Upper lobe of right lung (tissue), 1 donor: Measurements from ENCODE around the gene UROD. TPM values are rescaled to one million over a fixed set of nuclear protein-coding genes. Genes with fewer than 3 reads are reported as not detected.

Experiments
- ATAC-seq: fragments of 200-7000 bp; cut with Tn5 transposase; one replicate; pipeline ENCODE4 v1.9.1; 2020; ENCODE audit warnings: mild to moderate bottlenecking, moderate library complexity
- DNase-seq: peaks from one replicate; pipeline ENCODE4 v3.0.0-alpha.2; 2020
- H3K27ac ChIP-seq: fragments of 200-600 bp; one replicate; pipeline ENCODE4 v1.8.0; 2022
- H3K27me3 ChIP-seq: fragments of 200-600 bp; one replicate; pipeline ENCODE4 v1.8.0; 2022; ENCODE audit warnings: mild to moderate bottlenecking
- H3K36me3 ChIP-seq: fragments of 200-600 bp; one replicate; pipeline ENCODE4 v1.8.0; 2022
- H3K4me1 ChIP-seq: fragments of 200-600 bp; one replicate; pipeline ENCODE4 v1.8.0; 2022
- H3K4me3 ChIP-seq: fragments of 200-600 bp; one replicate; pipeline ENCODE4 v1.8.0; 2022; ENCODE audit warnings: mild to moderate bottlenecking
- H3K9me3 ChIP-seq: fragments of 200-600 bp; one replicate; pipeline ENCODE4 v1.8.0; 2022
- CTCF ChIP-seq: fragments of 200-600 bp; IDR thresholded peaks from one replicate; pipeline ENCODE4 v1.8.0; 2022; ENCODE audit warnings: antibody characterized with exemption
- intact Hi-C: fragments of 100-400 bp; cut with DNase I; formaldehyde crosslinking; loops from one replicate; pipeline ENCODE4 v1.11.0; 2022
- total RNA-seq: library from RNA; stranded (reverse); fragmentation: NEBNext Ultra II Directional; extraction: Animal tissue kit (Norgen Biotek cat#: 25700); gene quantifications from one replicate; pipeline ENCODE4 v1.2.1, GENCODE V29; 2021
- donor health status: DM: no; HTN: yes; CAD: no; lungs with severe emphysema.

UROD gene
- total RNA-seq, 1 donor from 2014 or later: 51.4 TPM

- Histone ChIP-seq H3K4me1 (no peaks in the 10 kb centered on the region), H3K27ac (no peak overlapping the region), H3K9me3 (no peaks in the 10 kb centered on the region), H3K4me3 (no peak overlapping the region), H3K27me3 (no peaks in the 10 kb centered on the region), H3K36me3 (no peaks in the 10 kb centered on the region)
- DNase-seq (no peak), ATAC-seq (no peak)
- intact Hi-C loops: no loop called here
- TF ChIP-seq CTCF: no peak
Measured at GRCh38 chr1:45023663-45024062, 11.6 kb downstream of the UROD start.

GRCh38 chr1:45026446-45026845, 14.4 kb downstream of the UROD start:
- no peaks in the 10 kb centered on the region for H3K9me3 ChIP-seq
- no peak for ATAC-seq
- no peak for TF ChIP-seq CTCF
- H3K27ac ChIP-seq: no peak overlapping the region
- no peaks in the 10 kb centered on the region for H3K27me3 ChIP-seq
- no peak overlapping the region for H3K4me3 ChIP-seq
- no peaks in the 10 kb centered on the region for H3K36me3 ChIP-seq
- intact Hi-C loops: no loop called here
- DNase-seq: no peak
- no peaks in the 10 kb centered on the region for H3K4me1 ChIP-seq

DNA sequence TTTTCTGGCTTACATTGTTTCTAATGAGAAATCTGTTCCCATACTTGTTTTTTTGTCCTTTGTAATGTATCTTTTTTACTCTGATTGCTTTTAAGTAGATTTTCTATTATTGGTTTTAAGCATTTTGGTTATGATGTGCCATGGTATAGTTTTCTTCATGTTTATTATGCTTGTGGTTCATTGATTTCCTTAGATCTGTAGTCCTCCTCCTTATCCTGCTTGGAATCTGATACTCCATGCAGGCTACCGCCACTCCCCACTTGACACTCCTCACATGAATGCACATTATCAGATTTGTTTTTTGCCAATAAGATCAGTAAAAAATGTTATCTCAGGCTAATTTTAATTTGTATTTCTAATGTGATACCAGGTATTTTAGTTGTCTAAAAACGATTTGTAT, 20.8 kb downstream of the UROD start:
- no peak for DNase-seq
- no peaks in the 10 kb centered on the region for H3K9me3 ChIP-seq
- H3K27me3 ChIP-seq: no peaks in the 10 kb centered on the region
- H3K36me3 ChIP-seq: peaks cover 3% of the 10 kb centered on the region
- no peak for TF ChIP-seq CTCF
- H3K27ac ChIP-seq: no peak overlapping the region
- no peak overlapping the region for H3K4me3 ChIP-seq
- no peak for ATAC-seq
- intact Hi-C loops: no loop called here
- H3K4me1 ChIP-seq: no peaks in the 10 kb centered on the region

DNA sequence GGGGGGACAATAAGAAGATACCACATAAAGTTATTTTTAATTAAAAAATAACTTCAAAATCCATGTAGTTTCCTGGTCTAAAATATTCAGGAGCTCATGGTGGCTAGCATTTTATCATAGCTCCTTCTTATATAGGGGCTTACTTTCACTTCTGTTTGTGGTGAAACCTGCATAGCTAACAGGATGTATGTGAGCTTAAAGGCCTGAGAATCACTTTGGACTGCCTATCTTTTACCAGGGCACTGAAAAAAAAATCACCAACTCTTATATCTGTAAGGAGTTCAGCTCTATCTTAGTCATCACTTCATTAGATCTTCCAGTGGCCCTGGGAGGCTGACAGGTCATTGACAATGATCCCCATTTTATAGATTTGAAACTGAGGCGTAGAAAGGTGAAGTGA, 21.3 kb downstream of the UROD start:
- no peak for DNase-seq
- intact Hi-C loops: no loop called here
- no peaks in the 10 kb centered on the region for H3K4me1 ChIP-seq
- H3K4me3 ChIP-seq: no peak overlapping the region
- H3K27me3 ChIP-seq: no peaks in the 10 kb centered on the region
- no peaks in the 10 kb centered on the region for H3K9me3 ChIP-seq
- TF ChIP-seq CTCF: no peak
- no peak overlapping the region for H3K27ac ChIP-seq
- peaks cover 3% of the 10 kb centered on the region for H3K36me3 ChIP-seq
- no peak for ATAC-seq

GRCh38 chr1:45035631-45036301, 23.7 kb downstream of the UROD start:
- no peak for DNase-seq
- Histone ChIP-seq H3K4me1 (no peaks in the 10 kb centered on the region), H3K9me3 (no peaks in the 10 kb centered on the region), H3K27me3 (no peaks in the 10 kb centered on the region), H3K36me3 (peaks cover 3% of the 10 kb centered on the region), H3K27ac (no peak overlapping the region), H3K4me3 (no peak overlapping the region)
- ATAC-seq: no peak
- intact Hi-C loops: no loop called here
- TF ChIP-seq CTCF: no peak

DNA sequence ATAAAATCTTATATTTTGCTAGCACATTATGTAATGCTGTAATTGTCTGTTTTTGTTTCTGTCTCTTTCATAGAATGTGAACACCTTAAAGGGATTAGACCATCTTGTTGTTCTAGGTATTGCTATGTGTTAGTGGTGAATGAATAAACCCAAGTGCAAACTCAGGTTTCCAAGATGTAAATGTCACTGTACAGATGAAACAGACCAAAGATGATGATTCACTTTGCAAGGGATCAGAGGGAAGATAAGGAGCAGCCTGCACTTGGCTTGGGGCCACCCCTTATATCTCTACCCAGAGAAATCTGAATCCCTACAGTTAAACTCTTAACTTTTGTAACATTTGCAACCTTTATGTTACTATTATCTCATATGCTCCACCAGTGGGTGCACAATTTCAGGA, 25.4 kb downstream of the UROD start:
- Histone ChIP-seq H3K27me3 (no peaks in the 10 kb centered on the region), H3K36me3 (peaks cover 3% of the 10 kb centered on the region), H3K4me3 (no peak overlapping the region), H3K27ac (no peak overlapping the region), H3K4me1 (no peaks in the 10 kb centered on the region), H3K9me3 (no peaks in the 10 kb centered on the region)
- intact Hi-C loops: no loop called here
- ATAC-seq (no peak), DNase-seq (no peak)
- TF ChIP-seq CTCF: no peak
